PFSK-1 (cell line): ENCODE data around the gene HS1BP3.

ENCODE experiments used
- FOXP2 ChIP-seq: optimal IDR thresholded peaks from 2 replicates; pipeline ENCODE3; 2011; ENCODE audit warnings: borderline replicate concordance, control low read depth, inconsistent platforms; ENCODE audit not compliant: insufficient read depth; ENCODE audit errors: extremely low read length, extremely low read depth
- TAF1 ChIP-seq: IDR thresholded peaks from 2 replicates; pipeline ENCODE4 v1.6.1; 2012; ENCODE audit warnings: low read length, control low read depth, borderline replicate concordance; ENCODE audit not compliant: insufficient read depth
- TF ChIP-seq, protein P1 (sequence below), 2 experiments: IDR thresholded peaks; 2 replicates each; pipeline versions ENCODE4 v1.6.1 to v1.8.0; 2011 to 2012; ENCODE audit warnings: low read depth in 2 of 2, low read length in 2 of 2, control low read depth in 1 of 2, inconsistent platforms in 1 of 2, mild to moderate bottlenecking in 1 of 2, moderate library complexity in 1 of 2; ENCODE audit not compliant: insufficient read depth in 1 of 2

DNA sequence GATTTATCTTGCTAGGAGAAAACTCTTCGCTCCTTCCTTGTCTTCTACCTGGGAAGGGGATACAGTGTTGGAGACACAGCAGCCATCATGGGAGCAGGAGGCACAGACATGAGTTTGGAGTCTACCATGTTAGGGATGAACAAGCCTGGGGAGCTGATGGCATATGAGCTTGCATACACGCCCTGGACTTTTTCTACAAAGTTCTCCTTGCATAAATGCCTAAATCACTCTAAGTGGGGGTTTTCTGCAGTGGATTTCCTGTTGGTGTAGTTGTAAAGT is 3.6 kb upstream of the HS1BP3 start:
- TF ChIP-seq FOXP2 (no peak), TAF1 (no peak)
- TF ChIP-seq, protein P1, sequence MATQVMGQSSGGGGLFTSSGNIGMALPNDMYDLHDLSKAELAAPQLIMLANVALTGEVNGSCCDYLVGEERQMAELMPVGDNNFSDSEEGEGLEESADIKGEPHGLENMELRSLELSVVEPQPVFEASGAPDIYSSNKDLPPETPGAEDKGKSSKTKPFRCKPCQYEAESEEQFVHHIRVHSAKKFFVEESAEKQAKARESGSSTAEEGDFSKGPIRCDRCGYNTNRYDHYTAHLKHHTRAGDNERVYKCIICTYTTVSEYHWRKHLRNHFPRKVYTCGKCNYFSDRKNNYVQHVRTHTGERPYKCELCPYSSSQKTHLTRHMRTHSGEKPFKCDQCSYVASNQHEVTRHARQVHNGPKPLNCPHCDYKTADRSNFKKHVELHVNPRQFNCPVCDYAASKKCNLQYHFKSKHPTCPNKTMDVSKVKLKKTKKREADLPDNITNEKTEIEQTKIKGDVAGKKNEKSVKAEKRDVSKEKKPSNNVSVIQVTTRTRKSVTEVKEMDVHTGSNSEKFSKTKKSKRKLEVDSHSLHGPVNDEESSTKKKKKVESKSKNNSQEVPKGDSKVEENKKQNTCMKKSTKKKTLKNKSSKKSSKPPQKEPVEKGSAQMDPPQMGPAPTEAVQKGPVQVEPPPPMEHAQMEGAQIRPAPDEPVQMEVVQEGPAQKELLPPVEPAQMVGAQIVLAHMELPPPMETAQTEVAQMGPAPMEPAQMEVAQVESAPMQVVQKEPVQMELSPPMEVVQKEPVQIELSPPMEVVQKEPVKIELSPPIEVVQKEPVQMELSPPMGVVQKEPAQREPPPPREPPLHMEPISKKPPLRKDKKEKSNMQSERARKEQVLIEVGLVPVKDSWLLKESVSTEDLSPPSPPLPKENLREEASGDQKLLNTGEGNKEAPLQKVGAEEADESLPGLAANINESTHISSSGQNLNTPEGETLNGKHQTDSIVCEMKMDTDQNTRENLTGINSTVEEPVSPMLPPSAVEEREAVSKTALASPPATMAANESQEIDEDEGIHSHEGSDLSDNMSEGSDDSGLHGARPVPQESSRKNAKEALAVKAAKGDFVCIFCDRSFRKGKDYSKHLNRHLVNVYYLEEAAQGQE (IDR thresholded peaks at IDR 0.05; ENCODE audit: insufficient read depth in 1 of 2, low read depth in 2 of 2, low read length in 2 of 2) = no peak
